MV-4-11 (cell line): ENCODE data around the gene ABLIM2.
A peak's percentile ranks its signal among the peaks of the same experiment; 100 is the strongest.
"Not testable (repeated sequence)": the region's sequence is repeated elsewhere in the genome, so short reads cannot be mapped to it uniquely, and the experiment has no call there.

ENCODE experiments used
- DNase-seq: peaks from one replicate; lab custom pipeline; 2025; lab: John Stamatoyannopoulos, UW

ABLIM2 gene

GRCh38 chr4:7933651-7934510, 224.7 kb downstream of the ABLIM2 start:
- peak; percentile 7 for DNase-seq

DNA sequence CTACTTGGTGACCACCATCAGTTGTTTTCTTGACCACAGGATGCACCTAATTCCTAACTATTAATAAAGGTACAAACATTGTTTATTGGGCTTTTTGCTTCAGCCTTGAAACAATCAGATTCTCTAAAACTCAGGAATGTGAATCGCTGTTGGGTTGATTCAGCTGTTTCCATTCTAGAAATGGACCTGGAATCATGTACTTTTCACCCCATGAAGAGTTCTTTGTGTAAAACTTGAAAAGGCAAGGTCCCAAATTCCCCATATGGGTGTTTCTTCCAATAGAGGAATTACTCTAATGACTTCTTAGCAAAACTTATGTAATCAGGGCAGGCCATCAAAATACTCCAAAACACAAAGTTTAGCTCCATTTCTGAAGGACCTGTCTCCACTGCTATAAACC, 226.3 kb downstream of the ABLIM2 start:
- DNase-seq = no peak

GRCh38 chr4:7929118-7929951, 229.3 kb downstream of the ABLIM2 start:
- DNase-seq = no peak

GRCh38 chr4:7928711-7929110, 229.9 kb downstream of the ABLIM2 start:
- DNase-seq = no peak

- DNase-seq = no peak
These were observed 231.8 kb downstream of the ABLIM2 start for GRCh38 chr4:7926822-7927221.

DNA sequence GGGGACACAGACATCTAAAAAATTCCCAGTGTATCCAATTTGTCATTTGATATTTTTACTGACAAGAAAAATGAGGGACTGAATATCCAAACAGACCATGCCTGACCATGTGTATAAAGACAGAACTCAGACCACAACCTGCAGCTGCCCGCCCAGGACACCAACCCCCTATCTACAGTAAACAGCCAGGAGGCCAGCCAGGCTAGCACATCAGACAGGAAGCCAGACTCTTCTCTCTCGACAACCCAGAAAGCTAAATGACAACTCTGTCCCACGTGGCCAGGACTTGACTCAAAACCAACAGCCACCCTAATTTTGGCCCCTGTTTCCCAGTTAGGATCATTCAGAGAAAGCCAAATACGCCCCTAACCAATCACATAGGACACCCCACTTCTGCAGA, 234.0 kb downstream of the ABLIM2 start:
- no peak for DNase-seq

DNA sequence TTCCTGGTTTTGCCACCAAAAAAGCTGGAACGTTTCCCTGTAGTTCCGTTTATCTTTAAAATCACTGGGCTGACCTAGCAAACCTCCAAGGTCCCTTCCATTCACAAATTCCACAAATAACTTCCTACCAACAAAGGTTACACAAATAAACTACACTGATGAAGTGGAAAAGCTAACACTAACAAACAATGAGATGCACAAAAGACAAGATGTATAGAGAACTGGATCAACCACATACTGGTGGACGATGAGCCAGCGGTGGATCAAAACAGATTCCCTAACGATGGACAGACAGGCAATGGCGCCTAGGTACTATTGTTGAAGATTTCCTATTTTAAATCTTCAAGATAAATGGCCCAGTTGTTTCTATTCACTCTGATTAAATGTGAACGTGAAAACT, 234.4 kb downstream of the ABLIM2 start:
- DNase-seq = no peak

DNA sequence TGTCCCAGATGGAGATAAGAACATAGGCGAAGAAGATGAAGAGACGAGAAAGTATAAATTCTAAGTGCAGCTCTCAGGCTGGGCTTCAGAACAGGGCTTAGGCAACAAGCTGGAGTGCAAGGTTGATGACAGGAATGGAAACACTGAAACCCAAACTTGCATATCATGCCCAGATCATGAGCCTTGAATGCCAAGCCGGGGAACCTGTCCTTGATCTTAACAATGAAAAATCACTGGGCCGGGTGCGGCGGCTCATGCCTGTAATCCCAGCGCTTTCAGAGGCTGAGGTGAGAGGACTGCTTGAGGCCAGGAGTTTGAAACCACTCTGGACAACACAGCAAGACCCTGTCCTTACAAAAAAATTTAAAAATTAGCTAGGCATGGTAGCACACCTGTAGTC, 236.1 kb downstream of the ABLIM2 start:
- no peak for DNase-seq

DNA sequence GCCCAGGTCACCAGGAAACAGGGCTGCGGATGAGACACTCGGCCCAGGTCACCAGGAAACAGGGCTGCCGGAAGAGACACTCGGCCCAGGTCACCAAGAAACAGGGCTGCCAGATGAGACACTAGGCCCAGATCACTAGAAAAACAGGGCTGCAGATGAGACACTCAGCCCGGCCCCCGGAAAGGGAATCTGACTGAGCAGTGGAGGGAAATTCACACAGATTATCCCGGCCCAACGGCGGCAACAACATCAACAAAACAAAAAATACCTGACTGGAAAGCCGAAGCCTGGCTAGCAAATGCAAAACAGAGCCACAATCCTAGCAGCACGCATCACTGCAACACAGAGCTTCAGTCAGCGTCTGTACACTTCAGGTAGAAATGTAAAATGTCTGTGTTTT, 239.6 kb downstream of the ABLIM2 start:
- no peak for DNase-seq

DNA sequence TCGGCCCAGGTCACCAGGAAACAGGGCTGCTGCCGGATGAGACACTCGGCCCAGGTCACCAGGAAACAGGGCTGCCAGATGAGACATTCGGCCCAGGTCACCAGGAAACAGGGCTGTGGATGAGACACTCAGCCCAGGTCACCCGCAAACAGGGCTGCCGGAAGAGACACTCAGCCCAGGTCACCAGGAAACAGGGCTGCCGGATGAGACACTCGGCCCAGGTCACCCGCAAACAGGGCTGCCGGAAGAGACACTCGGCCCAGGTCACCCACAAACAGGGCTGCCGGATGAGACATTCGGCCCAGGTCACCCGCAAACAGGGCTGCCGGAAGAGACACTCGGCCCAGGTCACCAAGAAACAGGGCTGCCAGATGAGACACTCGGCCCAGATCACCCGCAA, 240.4 kb downstream of the ABLIM2 start:
- not testable (repeated sequence) for DNase-seq

- no peak for DNase-seq
These were observed 240.9 kb downstream of the ABLIM2 start for GRCh38 chr4:7917669-7918068.

DNA sequence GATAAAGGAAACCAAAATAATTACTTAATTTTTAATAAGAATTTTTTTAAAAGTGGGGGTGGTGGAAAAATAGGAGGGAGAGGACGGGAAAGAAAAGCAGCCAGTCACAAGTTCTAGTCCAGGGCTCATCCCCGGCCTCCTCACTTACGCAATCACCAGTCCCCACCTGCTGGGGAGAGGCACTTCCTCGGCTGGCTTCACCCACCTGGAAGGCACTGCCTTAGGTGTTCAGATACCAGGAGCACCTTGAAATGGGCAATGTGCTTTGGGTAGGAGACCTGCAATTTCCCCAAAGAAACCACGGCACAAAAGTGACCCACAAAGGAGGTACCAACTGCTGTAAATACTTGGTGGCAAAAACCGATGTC, 242.8 kb downstream of the ABLIM2 start:
- DNase-seq = no peak
